ENCODE measurements around the gene RTTN.

Gene RTTN

GRCh38 chr18:70216788-70217187, 11.3 kb upstream of the RTTN start:
- DNase-seq (ENCODE audit: low read depth in 2 of 2, low spot score in 1 of 2): no peak

GRCh38 chr18:70207181-70207580, 1.7 kb upstream of the RTTN start:
- DNase-seq (ENCODE audit: low read depth in 2 of 2, low spot score in 1 of 2): no peak

DNA sequence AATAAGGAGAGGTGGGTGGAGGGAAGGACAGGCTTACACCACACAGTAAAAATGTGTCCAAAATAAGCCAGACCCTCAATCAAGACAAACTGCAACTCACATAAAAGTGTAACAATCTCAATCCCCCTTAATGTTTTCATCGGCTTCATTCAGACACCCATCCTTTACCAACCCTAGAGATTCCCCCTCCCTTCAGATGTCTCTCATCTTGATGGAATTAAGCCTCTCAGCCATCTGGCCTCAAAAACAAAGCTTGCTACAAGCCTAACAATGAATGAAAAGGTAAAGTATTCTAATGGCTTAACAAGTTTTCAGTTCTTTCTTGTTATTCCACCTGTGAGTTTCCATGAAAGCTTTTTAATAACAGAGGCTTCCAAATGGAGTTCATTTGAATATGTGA, 5.2 kb downstream of the RTTN start:
- no peak for DNase-seq (ENCODE audit: low read depth in 2 of 2, low spot score in 1 of 2)

- no peak for DNase-seq (ENCODE audit: low read depth in 2 of 2, low spot score in 1 of 2)
These were observed 7.6 kb downstream of the RTTN start for GRCh38 chr18:70197844-70198243.

GRCh38 chr18:70197026-70197425, 8.5 kb downstream of the RTTN start:
- no peak for DNase-seq (ENCODE audit: low read depth in 2 of 2, low spot score in 1 of 2)

- no peak for DNase-seq (ENCODE audit: low read depth in 2 of 2, low spot score in 1 of 2)
These were observed 9.5 kb downstream of the RTTN start for GRCh38 chr18:70195852-70196434.

- no peak for DNase-seq (ENCODE audit: low read depth in 2 of 2, low spot score in 1 of 2)
These were observed 10.4 kb downstream of the RTTN start for GRCh38 chr18:70195014-70195614.

- DNase-seq (ENCODE audit: low read depth in 2 of 2, low spot score in 1 of 2): no peak
These were observed 11.1 kb downstream of the RTTN start for GRCh38 chr18:70194227-70194890.

- DNase-seq (ENCODE audit: low read depth in 2 of 2, low spot score in 1 of 2): no peak
These were observed 15.0 kb downstream of the RTTN start for GRCh38 chr18:70190529-70190928.

DNA sequence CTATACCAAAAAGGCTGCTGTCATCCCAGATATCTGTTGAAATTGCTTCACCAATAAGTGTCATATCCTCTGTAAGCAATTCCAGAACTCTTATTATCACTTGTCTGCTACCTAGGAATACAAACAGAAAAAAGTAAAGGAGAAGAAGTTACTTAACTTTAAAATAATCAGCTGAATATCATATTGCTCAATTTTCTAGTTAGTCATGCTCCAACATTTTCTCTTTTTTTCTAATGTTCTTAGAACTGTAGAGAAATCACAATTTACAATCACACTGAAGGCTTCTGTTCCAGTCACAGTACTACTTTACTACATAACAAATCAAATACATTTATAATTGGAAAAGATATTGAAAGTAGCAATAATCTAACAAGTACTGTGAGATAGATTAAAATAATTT, 17.4 kb downstream of the RTTN start:
- DNase-seq (ENCODE audit: low read depth in 2 of 2, low spot score in 1 of 2): no peak

GRCh38 chr18:70183441-70183840, 22.0 kb downstream of the RTTN start:
- no peak for DNase-seq (ENCODE audit: low read depth in 2 of 2, low spot score in 1 of 2)

GRCh38 chr18:70182548-70182947, 22.9 kb downstream of the RTTN start:
- DNase-seq (ENCODE audit: low read depth in 2 of 2, low spot score in 1 of 2): no peak

DNA sequence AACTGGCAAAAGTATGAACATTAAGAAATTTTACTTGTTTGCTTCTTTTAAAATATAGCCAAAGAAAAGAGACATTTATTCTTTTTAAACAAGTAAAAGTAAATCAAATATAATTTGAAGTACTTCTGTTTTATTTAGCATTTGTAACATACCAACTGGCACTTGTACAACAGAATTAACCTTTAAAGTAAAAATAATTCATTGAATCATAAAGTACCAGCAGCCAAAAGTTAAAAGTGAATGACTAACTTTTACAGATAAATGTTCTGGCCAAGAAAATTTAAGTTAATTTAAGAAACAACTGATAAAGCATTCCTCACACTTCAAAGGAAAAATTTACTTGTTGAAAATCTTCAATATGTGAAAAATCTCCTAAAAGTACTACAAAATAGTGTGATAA, 23.8 kb downstream of the RTTN start:
- DNase-seq (ENCODE audit: low read depth in 2 of 2, low spot score in 1 of 2): no peak

GRCh38 chr18:70181015-70181414, 24.5 kb downstream of the RTTN start:
- DNase-seq (ENCODE audit: low read depth in 2 of 2, low spot score in 1 of 2): no peak

DNA sequence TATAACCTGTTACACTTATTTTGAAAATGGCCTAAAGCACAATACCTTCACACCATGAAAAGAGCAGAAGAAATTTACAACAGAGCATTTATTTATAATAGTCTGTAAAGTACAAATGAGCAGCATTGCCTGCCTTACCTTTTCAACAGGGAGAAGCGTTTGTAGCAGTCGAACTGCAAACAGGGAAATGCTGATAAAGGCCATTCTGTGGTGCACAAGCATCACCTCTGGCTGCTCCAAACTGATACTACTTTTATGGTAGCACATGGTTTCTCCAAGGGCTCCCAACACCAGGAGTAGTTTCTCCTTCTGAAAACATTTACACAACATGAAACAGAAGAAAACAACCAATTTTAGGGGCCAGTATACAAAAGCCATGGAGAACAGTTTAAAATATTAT, 28.9 kb downstream of the RTTN start:
- no peak for DNase-seq (ENCODE audit: low read depth in 2 of 2, low spot score in 1 of 2)

- DNase-seq (ENCODE audit: low read depth in 2 of 2, low spot score in 1 of 2): no peak
These were observed 30.3 kb downstream of the RTTN start for GRCh38 chr18:70175216-70175615.

- no peak for DNase-seq (ENCODE audit: low read depth in 2 of 2, low spot score in 1 of 2)
These were observed 33.3 kb downstream of the RTTN start for GRCh38 chr18:70172225-70172624.

DNA sequence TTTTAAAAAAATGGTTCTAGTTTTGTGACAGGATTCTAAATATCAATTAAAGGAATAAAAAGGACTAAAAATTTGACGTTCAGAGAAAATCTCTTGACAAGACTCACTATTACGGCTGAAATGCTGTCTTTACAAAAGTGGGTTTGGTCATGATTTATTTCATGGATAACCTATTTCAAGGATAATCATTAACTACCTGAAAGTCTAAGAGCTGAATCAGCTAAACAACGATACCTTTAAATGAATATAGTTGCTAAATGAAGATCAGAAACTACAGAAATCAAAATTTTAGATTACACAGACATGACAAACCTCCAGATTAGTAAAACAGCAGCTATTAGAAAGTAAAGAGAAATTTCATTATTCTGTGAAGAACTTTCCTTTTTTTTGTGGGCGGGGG, 35.7 kb downstream of the RTTN start:
- DNase-seq (ENCODE audit: low read depth in 2 of 2, low spot score in 1 of 2): no peak

DNA sequence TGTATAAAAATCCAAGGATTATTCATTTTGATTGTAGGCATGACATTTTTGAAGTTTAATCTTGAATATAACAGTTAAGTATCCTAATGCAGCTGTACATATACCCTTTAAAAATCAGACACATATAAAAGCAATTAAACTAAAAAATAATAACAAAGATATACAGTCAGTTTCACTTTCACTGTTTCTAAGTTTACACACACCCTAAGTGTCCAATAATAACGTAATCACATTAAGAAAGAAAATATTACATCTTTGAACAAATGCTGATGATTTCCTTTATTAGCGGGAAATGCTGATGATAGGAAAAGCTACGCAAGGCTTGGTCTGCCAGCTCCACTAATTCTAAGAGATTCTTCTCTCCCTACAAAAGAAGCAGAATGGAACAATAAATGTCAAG, 38.8 kb downstream of the RTTN start:
- DNase-seq (ENCODE audit: low read depth in 2 of 2, low spot score in 1 of 2): no peak

GRCh38 chr18:70165936-70166335, 39.6 kb downstream of the RTTN start:
- no peak for DNase-seq (ENCODE audit: low read depth in 2 of 2, low spot score in 1 of 2)

DNA sequence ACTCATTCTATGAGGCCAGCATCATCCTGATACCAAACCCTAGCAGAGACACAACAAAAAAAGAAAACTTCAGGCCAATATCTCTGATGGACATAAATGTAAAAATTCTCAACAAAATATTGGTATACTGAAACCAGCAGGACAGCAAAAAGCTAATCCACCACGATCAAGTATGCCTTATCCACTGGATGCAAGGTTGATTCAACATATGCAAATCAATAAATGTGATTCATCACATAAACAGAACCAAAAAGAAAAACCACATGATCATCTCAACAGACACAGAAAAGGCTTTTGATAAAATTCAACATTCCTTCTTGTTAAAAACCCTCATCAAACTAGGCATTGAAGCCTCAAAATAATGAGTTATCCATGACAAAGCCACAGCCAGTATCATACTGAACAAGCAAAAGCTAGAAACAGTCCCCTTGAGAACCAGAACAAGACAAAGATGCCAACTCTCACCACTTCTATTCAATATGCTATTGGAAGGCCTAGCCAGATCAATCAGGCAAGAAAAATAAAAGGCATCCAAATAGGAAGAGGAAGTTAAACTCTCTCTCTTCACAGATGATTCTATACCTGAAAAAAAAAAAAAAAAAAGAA, 45.3 kb downstream of the RTTN start:
- DNase-seq (ENCODE audit: low read depth in 2 of 2, low spot score in 1 of 2): no peak

GRCh38 chr18:70158992-70159717, 46.3 kb downstream of the RTTN start:
- DNase-seq (ENCODE audit: low read depth in 2 of 2, low spot score in 1 of 2): no peak

All from stimulated activated CD8-positive, alpha-beta memory T cell treated with anti-CD3 and anti-CD28 coated beads, Interleukin-4, amount 100 ng/mL, for 4 hours (primary cell).